BE2C (cell line): Measurements from ENCODE around the gene AKT1.
"Not testable (repeated sequence)": the region's sequence is repeated elsewhere in the genome, so short reads cannot be mapped to it uniquely, and the experiment has no call there.

Experiments used
- DNase-seq: peaks from one replicate; pipeline ENCODE4 v3.0.0-alpha.2; 2020
- H3K27me3 ChIP-seq: fragments of 250-450 bp; sonication (Bioruptor Pico); 2 replicates; pipeline ENCODE4 v1.5.1; 2020; ENCODE audit warnings: mild to moderate bottlenecking
- H3K36me3 ChIP-seq: fragments of 250-450 bp; sonication (Bioruptor Pico); 2 replicates; pipeline ENCODE4 v1.5.1; 2020; ENCODE audit warnings: mild to moderate bottlenecking
- H3K4me1 ChIP-seq: fragments of 250-450 bp; sonication (Bioruptor Pico); 2 replicates; pipeline ENCODE4 v1.5.1; 2020
- H3K4me3 ChIP-seq: 2 replicates; pipeline ENCODE4 v1.5.1; 2011; ENCODE audit warnings: low read depth, low read length
- H3K9me3 ChIP-seq: fragments of 250-450 bp; sonication (Bioruptor Pico); 2 replicates; pipeline ENCODE4 v1.5.1; 2020
- TF ChIP-seq, protein P1 (sequence below): IDR thresholded peaks from 2 replicates; pipeline ENCODE4 v1.5.1; 2012; ENCODE audit warnings: mild to moderate bottlenecking, low read depth, low read length

The AKT1 gene

DNA sequence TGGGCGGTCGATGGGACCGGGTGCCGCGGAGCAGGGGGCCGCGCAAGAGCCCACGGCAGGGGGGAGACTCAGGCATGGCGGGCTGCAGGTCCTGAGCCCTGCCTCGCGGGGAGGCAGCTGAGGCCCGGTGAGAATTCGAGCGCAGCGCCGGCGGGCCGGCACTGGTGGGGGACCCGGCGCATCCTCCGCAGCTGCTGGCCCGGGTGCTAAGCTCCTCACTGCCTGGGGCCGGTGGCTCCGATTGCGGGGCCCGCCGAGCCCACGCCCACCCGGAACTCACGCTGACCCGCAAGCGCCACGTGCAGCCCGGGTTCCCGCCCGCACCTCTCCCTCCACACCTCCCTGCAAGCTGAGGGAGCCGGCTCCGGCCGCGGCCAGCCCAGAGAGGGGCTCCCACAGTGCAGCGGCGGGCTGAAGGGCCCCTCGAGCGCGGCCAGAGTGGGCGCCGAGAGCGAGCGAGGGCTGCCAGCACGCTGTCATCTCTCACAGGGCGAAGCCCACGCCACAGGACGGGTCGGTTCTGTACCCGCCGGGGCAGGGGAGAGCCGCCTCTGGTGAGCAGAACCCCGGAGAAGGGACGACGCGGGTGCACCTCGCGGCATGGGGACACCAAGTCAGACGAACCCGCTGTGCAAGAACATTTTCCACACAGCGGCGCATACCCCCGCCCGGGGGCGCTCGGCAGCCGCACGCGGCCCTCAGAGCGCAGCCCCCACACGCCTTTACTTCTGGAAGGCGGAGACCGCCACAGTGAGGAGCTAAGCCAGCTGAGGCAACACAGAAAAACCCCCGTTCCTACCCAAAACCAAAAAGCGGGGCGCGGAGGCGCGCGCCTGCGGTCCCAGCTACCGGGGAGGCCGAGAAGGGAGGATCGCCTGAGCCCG lies 43.8 kb downstream of the AKT1 start:
- TF ChIP-seq, protein P1, sequence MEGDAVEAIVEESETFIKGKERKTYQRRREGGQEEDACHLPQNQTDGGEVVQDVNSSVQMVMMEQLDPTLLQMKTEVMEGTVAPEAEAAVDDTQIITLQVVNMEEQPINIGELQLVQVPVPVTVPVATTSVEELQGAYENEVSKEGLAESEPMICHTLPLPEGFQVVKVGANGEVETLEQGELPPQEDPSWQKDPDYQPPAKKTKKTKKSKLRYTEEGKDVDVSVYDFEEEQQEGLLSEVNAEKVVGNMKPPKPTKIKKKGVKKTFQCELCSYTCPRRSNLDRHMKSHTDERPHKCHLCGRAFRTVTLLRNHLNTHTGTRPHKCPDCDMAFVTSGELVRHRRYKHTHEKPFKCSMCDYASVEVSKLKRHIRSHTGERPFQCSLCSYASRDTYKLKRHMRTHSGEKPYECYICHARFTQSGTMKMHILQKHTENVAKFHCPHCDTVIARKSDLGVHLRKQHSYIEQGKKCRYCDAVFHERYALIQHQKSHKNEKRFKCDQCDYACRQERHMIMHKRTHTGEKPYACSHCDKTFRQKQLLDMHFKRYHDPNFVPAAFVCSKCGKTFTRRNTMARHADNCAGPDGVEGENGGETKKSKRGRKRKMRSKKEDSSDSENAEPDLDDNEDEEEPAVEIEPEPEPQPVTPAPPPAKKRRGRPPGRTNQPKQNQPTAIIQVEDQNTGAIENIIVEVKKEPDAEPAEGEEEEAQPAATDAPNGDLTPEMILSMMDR: no peak
- DNase-seq: no peak
- peak overlapping the region; percentile 33 for H3K4me3 ChIP-seq
- H3K9me3 ChIP-seq: peaks cover 3% of the 10 kb centered on the region; the same call in 1 of the 2 replicates
- H3K27me3 ChIP-seq: no peaks in the 10 kb centered on the region
- no peaks in the 10 kb centered on the region for H3K4me1 ChIP-seq
- peaks cover 20% of the 10 kb centered on the region for H3K36me3 ChIP-seq

DNA sequence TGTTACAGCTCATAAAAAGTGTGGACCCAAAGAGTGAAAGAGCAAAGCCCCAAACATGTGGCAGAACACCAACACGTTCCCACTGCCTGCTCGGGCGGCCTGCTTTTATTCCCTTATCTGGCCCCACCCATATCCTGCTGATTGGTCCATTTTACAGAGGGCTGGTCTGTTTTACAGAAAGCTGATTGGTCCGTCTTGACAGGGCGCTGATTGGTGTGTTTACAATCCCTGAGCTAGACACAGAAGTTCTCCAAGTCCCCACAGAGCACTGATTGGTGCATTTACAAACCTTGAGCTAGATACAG lies 44.8 kb downstream of the AKT1 start:
- not testable (repeated sequence) for H3K36me3 ChIP-seq, DNase-seq, H3K9me3 ChIP-seq, H3K4me1 ChIP-seq, H3K4me3 ChIP-seq, H3K27me3 ChIP-seq

DNA sequence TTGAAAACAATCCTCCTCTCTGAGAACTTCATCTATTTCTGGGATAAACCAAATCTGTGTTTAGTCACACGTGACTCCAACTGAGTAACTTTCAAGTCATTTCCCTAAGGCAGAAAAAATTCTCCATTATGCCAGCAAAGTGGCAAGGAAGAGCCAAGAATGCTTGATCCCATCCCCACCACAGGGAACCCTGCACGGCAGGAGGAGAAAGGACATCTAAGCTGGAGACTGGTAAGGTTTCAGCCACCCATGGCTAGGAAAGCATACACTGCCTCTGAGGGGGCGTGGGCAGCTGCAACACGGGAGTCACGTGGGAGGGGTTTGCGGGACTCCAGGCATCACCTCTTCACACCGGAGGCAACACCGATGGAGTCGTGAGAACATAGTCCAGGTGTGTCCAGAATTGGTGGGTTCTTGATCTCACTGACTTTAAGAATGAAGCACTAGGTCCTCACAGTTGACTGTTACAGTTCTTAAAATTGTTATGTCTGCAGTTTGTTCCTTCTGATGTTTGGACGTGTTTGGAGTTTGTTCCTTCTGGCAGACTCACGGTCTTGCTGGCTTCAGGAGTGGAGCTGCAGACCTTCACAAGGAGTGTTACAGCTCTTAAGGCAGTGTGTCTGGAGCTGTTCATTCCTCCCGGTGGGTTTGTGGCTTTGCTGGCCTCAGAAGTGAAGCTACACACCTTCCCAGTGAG lies 45.3 kb downstream of the AKT1 start:
- H3K36me3 ChIP-seq: peaks cover 5% of the 10 kb centered on the region
- no peaks in the 10 kb centered on the region for H3K4me1 ChIP-seq
- H3K27me3 ChIP-seq: no peaks in the 10 kb centered on the region
- no peak overlapping the region for H3K4me3 ChIP-seq
- TF ChIP-seq, protein P1: no peak
- no peak for DNase-seq
- H3K9me3 ChIP-seq: peaks cover 3% of the 10 kb centered on the region; the same call in 1 of the 2 replicates

DNA sequence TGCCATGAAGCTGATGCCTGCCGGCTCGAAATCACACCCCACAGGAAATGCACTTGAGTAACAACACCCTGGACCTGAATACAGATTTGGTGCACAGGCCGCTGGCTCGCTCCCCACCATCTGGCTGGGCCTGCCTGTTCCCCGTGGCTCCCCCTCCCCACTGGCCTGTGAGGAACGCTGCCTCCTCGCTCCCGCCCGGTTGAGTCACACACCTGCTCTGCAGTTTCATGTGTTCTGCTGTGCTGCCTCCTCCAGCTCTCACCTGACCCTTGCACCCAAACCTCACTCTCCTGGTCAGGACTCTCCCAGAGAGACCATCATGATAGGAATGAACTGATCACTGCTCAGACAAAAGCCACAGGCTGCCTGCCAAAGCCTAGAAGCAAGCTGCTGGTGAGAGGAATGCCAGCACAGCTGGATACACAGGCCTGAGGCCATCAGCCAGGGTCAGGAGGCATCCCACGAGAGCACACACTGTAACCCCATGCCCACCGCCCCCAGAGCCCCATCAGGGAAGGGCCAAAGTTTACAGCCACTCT lies 46.4 kb downstream of the AKT1 start:
- TF ChIP-seq, protein P1: no peak
- no peaks in the 10 kb centered on the region for H3K36me3 ChIP-seq
- no peaks in the 10 kb centered on the region for H3K27me3 ChIP-seq
- H3K4me1 ChIP-seq: no peaks in the 10 kb centered on the region
- no peak overlapping the region for H3K4me3 ChIP-seq
- H3K9me3 ChIP-seq: peaks cover 3% of the 10 kb centered on the region; the same call in 1 of the 2 replicates
- no peak for DNase-seq

DNA sequence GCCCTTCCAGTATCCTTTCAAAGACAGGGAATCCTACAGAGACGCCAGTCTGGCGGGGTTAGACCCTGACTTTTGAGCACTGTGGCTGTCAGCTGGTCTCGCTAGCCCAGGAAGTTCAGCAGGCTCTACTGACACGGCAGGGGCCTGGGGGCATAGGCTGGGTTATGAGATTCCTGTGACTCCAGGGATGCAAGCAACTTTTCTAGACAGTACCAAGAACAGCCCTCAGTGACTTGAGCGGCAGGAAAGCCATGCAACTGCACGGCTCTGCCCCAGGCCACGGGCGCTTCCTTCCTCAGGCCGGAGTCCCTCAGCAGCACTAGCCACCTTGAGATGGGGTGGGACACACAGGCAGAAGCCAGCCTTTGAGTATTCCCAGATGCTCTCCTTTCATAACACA lies 47.7 kb downstream of the AKT1 start:
- TF ChIP-seq, protein P1: no peak
- Histone ChIP-seq H3K36me3 (no peaks in the 10 kb centered on the region), H3K4me3 (no peak overlapping the region), H3K4me1 (no peaks in the 10 kb centered on the region), H3K27me3 (no peaks in the 10 kb centered on the region), H3K9me3 (peaks cover 3% of the 10 kb centered on the region; the same call in 1 of the 2 replicates)
- no peak for DNase-seq

DNA sequence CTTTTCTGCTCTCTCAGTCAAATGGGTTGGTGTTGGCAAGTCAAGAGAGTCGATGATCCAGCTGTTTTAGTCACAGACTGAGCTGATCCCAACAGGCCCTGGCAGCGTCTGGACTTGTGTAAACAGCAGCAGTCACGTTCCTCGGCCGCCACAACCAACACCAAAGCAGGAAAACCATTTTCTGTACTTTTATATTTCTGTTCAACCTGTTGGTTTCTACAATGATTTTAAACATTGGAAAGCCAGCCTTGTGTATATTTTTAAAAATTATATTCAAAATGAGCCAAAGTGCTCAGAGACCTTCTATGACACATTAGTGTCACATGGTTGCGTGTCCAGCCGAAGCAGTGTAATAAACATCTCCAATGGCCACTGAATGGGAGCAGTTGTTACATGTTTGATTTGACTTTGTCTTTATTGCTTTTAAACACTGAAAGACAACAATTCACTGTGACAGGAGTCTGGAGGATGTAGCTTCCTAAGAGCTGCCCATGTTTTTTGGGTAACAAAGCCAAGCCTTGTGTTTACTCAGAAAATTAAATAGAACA lies 48.5 kb downstream of the AKT1 start:
- no peaks in the 10 kb centered on the region for H3K4me1 ChIP-seq
- H3K9me3 ChIP-seq: peaks cover 2% of the 10 kb centered on the region; the same call in 1 of the 2 replicates
- no peak for DNase-seq
- no peaks in the 10 kb centered on the region for H3K36me3 ChIP-seq
- H3K4me3 ChIP-seq: no peak overlapping the region
- TF ChIP-seq, protein P1: no peak
- H3K27me3 ChIP-seq: no peaks in the 10 kb centered on the region
